ENCODE results near the gene DCUN1D3.
A peak's percentile ranks its signal among the peaks of the same experiment; 100 is the strongest.

- TF ChIP-seq SP1 (IDR thresholded peaks at IDR 0.05; ENCODE audit: low read depth) (no peak), POLR2A (IDR thresholded peaks at IDR 0.05; ENCODE audit: borderline replicate concordance, extremely low read depth, insufficient read depth, insufficient read length) (no peak), CTCF (IDR thresholded peaks at IDR 0.05 in 2 of 3, conservative IDR thresholded peaks at IDR 0.05 in 1 of 3; ENCODE audit: borderline replicate concordance in 1 of 3, insufficient read depth in 1 of 3, low read depth in 2 of 3, low read length in 2 of 3) (no peak), TCF7L2 (IDR thresholded peaks at IDR 0.05; ENCODE audit: borderline replicate concordance, extremely low read depth, insufficient read depth, insufficient read length) (no peak), JUND (IDR thresholded peaks at IDR 0.05) (no peak), ELF1 (IDR thresholded peaks at IDR 0.05; ENCODE audit: borderline replicate concordance, low read depth) (no peak), CEBPB (IDR thresholded peaks at IDR 0.05; ENCODE audit: low read depth) (peak; percentile 80), EZH2 (IDR thresholded peaks at IDR 0.05) (no peak), MAX (IDR thresholded peaks at IDR 0.05) (no peak)
These were observed 2.8 kb downstream of the DCUN1D3 start for GRCh38 chr16:20897253-20897897.
